Measurements from ENCODE around the gene MEMO1. TPM values are rescaled to one million over a fixed set of nuclear protein-coding genes. Genes with fewer than 3 reads are reported as not detected.
"Not testable (repeated sequence)": the region's sequence is repeated elsewhere in the genome, so short reads cannot be mapped to it uniquely, and the experiment has no call there.

Gene MEMO1
- total and polyA plus RNA-seq, 8 donors = 3.5 to 33.8 (median 25.6) TPM

DNA sequence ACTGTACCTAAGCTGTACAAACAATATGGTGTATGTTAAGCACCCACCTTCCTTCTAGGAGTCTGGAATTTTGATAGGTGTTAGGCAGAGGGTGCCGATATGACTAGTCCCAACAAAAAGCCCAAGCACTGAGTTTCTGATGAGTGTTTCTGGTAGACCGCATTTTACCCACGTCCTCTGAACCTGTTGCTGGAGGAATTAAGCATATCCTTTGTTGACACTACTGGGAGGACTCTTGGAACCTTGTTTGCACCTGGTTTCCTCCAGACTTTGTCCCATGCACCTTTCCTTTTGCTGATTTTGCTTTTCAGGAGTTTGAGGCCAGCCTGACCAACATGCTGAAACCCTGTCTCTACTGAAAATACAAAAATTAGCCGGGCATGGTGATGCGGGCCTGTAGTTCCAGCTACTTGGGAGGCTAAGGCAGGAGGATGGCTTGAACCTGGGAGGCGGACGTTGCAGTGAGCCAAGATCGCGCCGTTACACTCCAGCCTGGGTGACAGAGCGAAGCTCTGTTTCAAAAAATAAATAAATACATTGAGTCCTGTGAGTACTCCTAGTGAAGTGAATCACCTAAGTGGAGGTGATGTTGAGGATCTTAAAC, 41.1 kb upstream of the MEMO1 start:
- H3K9me3 ChIP-seq = no peaks in the 10 kb centered on the region
- H3K36me3 ChIP-seq = no peaks in the 10 kb centered on the region
- 88 to 94% (median 90%) methylated on average over 11 of the region's 11 CpGs for WGBS, 5 donors
- no peaks in the 10 kb centered on the region for H3K27me3 ChIP-seq
- no peaks in the 10 kb centered on the region for H3K4me1 ChIP-seq
- intact Hi-C loops (cut with DNase I; ENCODE audit: low total_unique reads) = no loop called here
- no peak for TF ChIP-seq POLR2A (IDR thresholded peaks at IDR 0.05)
- TF ChIP-seq, protein P1, sequence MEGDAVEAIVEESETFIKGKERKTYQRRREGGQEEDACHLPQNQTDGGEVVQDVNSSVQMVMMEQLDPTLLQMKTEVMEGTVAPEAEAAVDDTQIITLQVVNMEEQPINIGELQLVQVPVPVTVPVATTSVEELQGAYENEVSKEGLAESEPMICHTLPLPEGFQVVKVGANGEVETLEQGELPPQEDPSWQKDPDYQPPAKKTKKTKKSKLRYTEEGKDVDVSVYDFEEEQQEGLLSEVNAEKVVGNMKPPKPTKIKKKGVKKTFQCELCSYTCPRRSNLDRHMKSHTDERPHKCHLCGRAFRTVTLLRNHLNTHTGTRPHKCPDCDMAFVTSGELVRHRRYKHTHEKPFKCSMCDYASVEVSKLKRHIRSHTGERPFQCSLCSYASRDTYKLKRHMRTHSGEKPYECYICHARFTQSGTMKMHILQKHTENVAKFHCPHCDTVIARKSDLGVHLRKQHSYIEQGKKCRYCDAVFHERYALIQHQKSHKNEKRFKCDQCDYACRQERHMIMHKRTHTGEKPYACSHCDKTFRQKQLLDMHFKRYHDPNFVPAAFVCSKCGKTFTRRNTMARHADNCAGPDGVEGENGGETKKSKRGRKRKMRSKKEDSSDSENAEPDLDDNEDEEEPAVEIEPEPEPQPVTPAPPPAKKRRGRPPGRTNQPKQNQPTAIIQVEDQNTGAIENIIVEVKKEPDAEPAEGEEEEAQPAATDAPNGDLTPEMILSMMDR (IDR thresholded peaks at IDR 0.05) = no peak
- TF ChIP-seq EP300 (IDR thresholded peaks at IDR 0.05) = no peak
- TF ChIP-seq POLR2AphosphoS5 (IDR thresholded peaks at IDR 0.05) = no peak
- DNase-seq = no peak
- no peak overlapping the region for H3K27ac ChIP-seq
- no peak overlapping the region for H3K4me3 ChIP-seq

DNA sequence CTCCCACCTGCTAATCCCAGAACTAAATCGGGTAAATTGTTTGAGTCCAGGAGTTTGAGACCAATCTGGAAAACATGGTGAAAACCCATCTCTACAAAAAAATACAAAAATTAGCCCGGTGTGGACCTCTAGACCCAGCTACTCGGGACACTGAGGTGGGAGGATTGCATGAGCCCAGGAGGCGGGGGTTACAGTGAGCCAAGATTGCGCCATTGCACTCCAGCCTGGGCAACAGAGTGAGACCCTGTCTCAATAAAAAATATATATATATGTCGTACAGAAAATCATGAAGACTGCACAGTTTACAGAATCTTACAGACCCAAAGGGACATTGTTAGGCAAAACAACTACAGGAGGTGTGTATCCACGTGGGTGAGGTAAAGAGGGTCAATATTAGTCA, 32.8 kb upstream of the MEMO1 start:
- Histone ChIP-seq H3K9me3 (no peaks in the 10 kb centered on the region), H3K4me3 (no peak overlapping the region), H3K27ac (no peak overlapping the region), H3K27me3 (no peaks in the 10 kb centered on the region), H3K4me1 (peaks cover 4 to 13% (median 10%) of the 10 kb centered on the region in 4 donors), H3K36me3 (no peaks in the 10 kb centered on the region)
- intact Hi-C loops (cut with DNase I; ENCODE audit: low total_unique reads) = no loop called here
- no peak for DNase-seq
- TF ChIP-seq POLR2AphosphoS5 (IDR thresholded peaks at IDR 0.05) = no peak
- TF ChIP-seq POLR2A (IDR thresholded peaks at IDR 0.05) = no peak
- TF ChIP-seq, protein P1 (IDR thresholded peaks at IDR 0.05) = no peak
- TF ChIP-seq EP300 (IDR thresholded peaks at IDR 0.05) = no peak
- WGBS, 5 donors = 74 to 85% (median 81%) methylated on average over 7 of the region's 7 CpGs

DNA sequence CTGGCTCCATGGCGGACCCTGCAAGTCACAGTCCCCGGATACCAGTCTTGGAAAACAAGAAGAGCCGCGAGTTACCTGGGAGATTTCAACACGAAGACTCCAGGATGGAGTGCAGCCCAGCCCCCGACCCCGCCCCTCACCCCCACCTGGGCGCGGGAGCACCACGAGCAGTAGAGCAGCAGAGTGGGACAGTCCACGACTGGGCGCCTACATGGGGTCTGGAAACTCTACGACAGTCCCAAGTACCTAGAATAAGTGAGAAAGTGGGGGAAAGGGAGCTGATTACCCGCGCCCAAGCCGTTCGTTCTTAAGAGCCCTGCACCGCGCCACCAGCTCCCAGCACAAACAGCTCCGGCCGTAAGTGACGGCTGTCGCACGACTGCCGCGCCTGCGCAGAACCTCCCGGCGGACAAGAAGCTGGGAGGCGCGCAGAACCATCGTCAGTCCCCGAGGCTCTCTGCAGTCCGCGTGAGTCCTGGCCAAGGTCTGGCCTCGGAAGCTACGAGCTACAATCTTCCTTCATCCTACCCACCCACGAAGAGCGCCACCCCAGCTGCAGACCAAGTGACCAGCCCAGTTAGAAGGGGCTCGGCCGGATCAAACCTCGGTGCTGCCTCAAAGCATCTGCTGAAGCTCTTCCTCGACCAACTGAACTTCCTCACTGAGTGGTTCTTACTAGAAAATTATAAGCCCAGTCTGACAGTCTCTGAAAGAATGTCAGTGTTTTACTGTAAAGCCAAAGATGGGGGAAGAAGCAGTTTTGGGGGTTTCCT, 28.8 kb upstream of the MEMO1 start, which contains the start of gene DPY30:
TSS of gene DPY30 (minus strand) at position 359 of the 773 bp plus-strand sequence. CDS start at position 10, 349 bp downstream.
- Histone ChIP-seq H3K4me1 (peaks cover 5 to 21% (median 17%) of the 10 kb centered on the region in 4 donors), H3K9me3 (no peaks in the 10 kb centered on the region), H3K4me3 (peak within 1 kb of the TSS; percentile 73 to 97 (median 83)), H3K36me3 (peaks cover 0 to 27% (median 16%) of the 10 kb centered on the region in 4 donors), H3K27me3 (no peaks in the 10 kb centered on the region), H3K27ac (peak within 1 kb of the TSS; percentile 57 to 92 (median 83))
- intact Hi-C loops (cut with DNase I; ENCODE audit: low total_unique reads) = no loop called here
- TF ChIP-seq POLR2A (IDR thresholded peaks at IDR 0.05) = peak in 2 of 4 donors; percentile 15 to 73
- TF ChIP-seq, protein P1 (IDR thresholded peaks at IDR 0.05) = no peak
- peak; percentile 92 to 97 (median 94) for TF ChIP-seq POLR2AphosphoS5 (IDR thresholded peaks at IDR 0.05)
- TF ChIP-seq EP300 (IDR thresholded peaks at IDR 0.05) = no peak
- DNase-seq = peak; percentile 93 to 98
- 0 to 2% (median 1%) methylated on average over 18 to 43 of the region's 43 CpGs for WGBS, 5 donors

DNA sequence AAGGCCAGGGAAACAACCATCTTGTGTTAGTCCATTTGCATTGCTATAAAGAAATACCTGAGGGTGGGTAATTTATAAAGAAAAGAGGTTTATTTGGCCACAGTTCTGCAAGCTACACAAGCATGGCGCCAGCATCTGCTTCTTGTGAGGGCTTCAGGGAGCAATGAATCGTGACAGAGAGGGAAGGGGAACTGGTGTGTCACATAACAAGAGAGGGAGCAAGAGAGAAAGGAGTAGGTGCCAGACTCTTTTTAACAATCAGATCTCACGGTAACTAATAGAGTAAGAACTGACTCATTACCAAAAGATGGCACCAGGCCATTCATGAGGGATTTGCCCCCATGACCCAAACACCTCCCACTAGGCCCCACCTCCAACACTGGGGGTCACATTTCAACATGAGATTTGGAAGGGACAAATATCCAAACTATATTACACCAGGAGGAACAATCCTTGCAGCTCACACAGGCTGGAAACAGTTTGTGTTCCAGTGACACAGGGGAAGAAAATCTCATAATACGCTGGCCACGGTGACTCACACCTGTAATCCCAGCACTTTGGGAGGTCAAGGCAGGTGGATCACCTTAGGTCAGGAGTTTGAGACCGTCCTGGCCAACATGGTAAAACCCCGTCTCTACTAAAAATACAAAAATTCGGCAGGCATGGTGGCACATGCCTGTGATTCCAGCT, 23.5 kb upstream of the MEMO1 start:
- H3K27me3 ChIP-seq; intact Hi-C loops (cut with DNase I; ENCODE audit: low total_unique reads): not testable (repeated sequence)
- WGBS, 5 donors = 88 to 93% (median 90%) methylated on average over 8 of the region's 8 CpGs

DNA sequence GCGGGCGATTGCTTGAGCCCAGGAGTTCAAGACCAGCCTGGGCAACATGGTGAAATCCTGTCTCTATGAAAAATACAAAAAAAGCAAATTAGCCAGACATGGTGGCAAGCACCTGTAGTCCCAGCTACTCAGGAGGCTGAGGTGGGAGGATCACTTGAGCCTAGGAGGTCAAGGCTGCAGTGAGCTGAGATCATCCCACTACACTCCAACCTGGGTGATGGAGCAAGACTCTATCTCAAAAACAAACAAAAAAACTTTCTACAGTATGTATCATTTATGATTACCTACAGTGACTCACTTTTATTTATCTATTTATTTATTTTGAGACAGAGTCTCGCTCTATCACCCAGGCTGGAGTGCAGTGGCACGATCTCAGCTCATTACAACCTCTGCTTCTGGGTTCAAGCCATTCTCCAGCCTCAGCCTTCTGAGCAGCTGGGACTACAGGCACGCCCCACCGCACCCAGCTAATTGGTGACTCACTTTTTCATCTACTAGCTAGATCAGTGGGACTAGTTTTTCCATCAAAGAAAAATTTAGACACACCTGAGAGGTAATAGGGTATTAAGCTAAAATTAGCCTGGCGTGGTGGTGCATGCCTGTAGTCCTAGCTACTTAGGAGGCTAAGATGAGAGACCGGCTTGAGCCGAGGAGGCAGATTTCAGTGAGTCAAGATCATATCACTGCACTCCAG, 8.1 kb upstream of the MEMO1 start:
- peaks cover 13 to 87% (median 72%) of the 10 kb centered on the region in 4 donors for H3K36me3 ChIP-seq
- DNase-seq; H3K27me3 ChIP-seq; H3K27ac ChIP-seq; H3K4me3 ChIP-seq; intact Hi-C loops (cut with DNase I; ENCODE audit: low total_unique reads); H3K9me3 ChIP-seq; H3K4me1 ChIP-seq: not testable (repeated sequence)
- WGBS, 5 donors = 86 to 94% (median 91%) methylated on average over 8 to 9 of the region's 9 CpGs

More for the DNA sequence above, 23.5 kb upstream of the MEMO1 start:
- not testable (repeated sequence) for H3K4me3 ChIP-seq, H3K27ac ChIP-seq, H3K9me3 ChIP-seq, DNase-seq
- peaks cover 5 to 16% (median 14%) of the 10 kb centered on the region in 4 donors for H3K4me1 ChIP-seq
- H3K36me3 ChIP-seq = peaks cover 0 to 52% (median 42%) of the 10 kb centered on the region in 4 donors
